Activated CD4-positive, CD25-positive, alpha-beta regulatory T cell treated with anti-CD3 and anti-CD28 coated beads, Interleukin-2, amount 50 U/mL, for 24 hours (primary cell): ENCODE results near the gene METTL26.
A peak's percentile ranks its signal among the peaks of the same experiment; 100 is the strongest.

Experiments
- ATAC-seq, 2 donors: fragments of 150-1000 bp; cut with Tn5 transposase; one replicate each; pipeline ENCODE4 v1.10.0; 2021; ENCODE audit warnings: mild to moderate bottlenecking in 1 of 2, moderate library complexity in 1 of 2

METTL26 gene

GRCh38 chr16:674968-675883 is 39.1 kb upstream of the METTL26 start, which contains the start of gene RHBDL1:
TSS of gene RHBDL1 (plus strand) at chr16:675671. CDS start at chr16:675791, 120 bp downstream.
- no peak for ATAC-seq

GRCh38 chr16:674214-674881 is 38.2 kb upstream of the METTL26 start:
- no peak for ATAC-seq

- no peak for ATAC-seq
Measured at GRCh38 chr16:673399-673991, 37.4 kb upstream of the METTL26 start.

- ATAC-seq, result no peak
Measured at GRCh38 chr16:672851-673250, 36.7 kb upstream of the METTL26 start.

- no peak for ATAC-seq
Measured at GRCh38 chr16:672371-672770, 36.3 kb upstream of the METTL26 start.

GRCh38 chr16:671353-672131 is 35.4 kb upstream of the METTL26 start:
- no peak for ATAC-seq

- ATAC-seq, result no peak
Measured at GRCh38 chr16:670485-671352, 34.6 kb upstream of the METTL26 start.

GRCh38 chr16:669666-670065 is 33.6 kb upstream of the METTL26 start:
- ATAC-seq, result no peak

GRCh38 chr16:668519-669171 is 32.5 kb upstream of the METTL26 start:
- ATAC-seq, result no peak

- ATAC-seq, result peak; percentile 98
Measured at GRCh38 chr16:667780-668518, 31.8 kb upstream of the METTL26 start, which contains the start of gene RHOT2. TSS of gene RHOT2 (plus strand) at chr16:668132. CDS start at chr16:668200, 68 bp downstream.

GRCh38 chr16:667113-667779 is 31.1 kb upstream of the METTL26 start:
- ATAC-seq, result no peak

GRCh38 chr16:666572-666971 is 30.5 kb upstream of the METTL26 start:
- ATAC-seq, result no peak

- ATAC-seq, result no peak
Measured at GRCh38 chr16:662597-662996, 26.5 kb upstream of the METTL26 start.

GRCh38 chr16:662095-662494 is 26.0 kb upstream of the METTL26 start:
- no peak for ATAC-seq

GRCh38 chr16:661184-661821 is 25.2 kb upstream of the METTL26 start:
- no peak for ATAC-seq

- peak; percentile 49 to 69 for ATAC-seq
Measured at GRCh38 chr16:660459-661183, 24.5 kb upstream of the METTL26 start.

- no peak for ATAC-seq
Measured at GRCh38 chr16:660132-660458, 24.0 kb upstream of the METTL26 start.

GRCh38 chr16:659618-660017 is 23.5 kb upstream of the METTL26 start:
- no peak for ATAC-seq
